H9 (cell line): ENCODE data around the gene EXOC6. TPM values are rescaled to one million over a fixed set of nuclear protein-coding genes. Genes with fewer than 3 reads are reported as not detected.
A peak's percentile ranks its signal among the peaks of the same experiment; 100 is the strongest.

Experiments used
- DNase-seq: peaks from one replicate; pipeline ENCODE4 v3.0.0-alpha.2; 2017
- H2AFZ ChIP-seq: one replicate; pipeline ENCODE4 v1.6.1; 2013; ENCODE audit warnings: mild to moderate bottlenecking, low read length, control low read depth, moderate library complexity
- H2AK5ac ChIP-seq: 2 replicates; pipeline ENCODE4 v1.6.1; 2013; ENCODE audit warnings: low read length, control low read depth, mixed read lengths; ENCODE audit not compliant: insufficient read length
- H2BK120ac ChIP-seq: one replicate; pipeline ENCODE4 v1.6.1; 2013; ENCODE audit warnings: low read depth, mild to moderate bottlenecking, low read length, control low read depth, inconsistent platforms; ENCODE audit not compliant: poor library complexity, severe bottlenecking
- H2BK12ac ChIP-seq: 2 replicates; pipeline ENCODE4 v1.6.1; 2013; ENCODE audit warnings: low read length, control low read depth, mixed read lengths, low read depth; ENCODE audit not compliant: insufficient read length
- H2BK15ac ChIP-seq: 2 replicates; pipeline ENCODE4 v1.6.1; 2013; ENCODE audit warnings: low read depth, low read length, control low read depth
- H2BK20ac ChIP-seq: one replicate; pipeline ENCODE4 v1.6.1; 2013; ENCODE audit warnings: low read depth, mild to moderate bottlenecking, low read length, control low read depth, inconsistent platforms; ENCODE audit not compliant: poor library complexity, severe bottlenecking
- H2BK5ac ChIP-seq: 2 replicates; pipeline ENCODE4 v1.6.1; 2013; ENCODE audit warnings: low read length, control low read depth, mixed read lengths; ENCODE audit not compliant: insufficient read length
- H3K14ac ChIP-seq: 2 replicates; pipeline ENCODE4 v1.6.1; 2013; ENCODE audit warnings: low read length, control low read depth; ENCODE audit not compliant: insufficient read depth
- H3K18ac ChIP-seq: 2 replicates; pipeline ENCODE4 v1.6.1; 2013; ENCODE audit warnings: low read depth, mild to moderate bottlenecking, mixed read lengths, low read length, control low read depth; ENCODE audit not compliant: insufficient read length
- H3K23ac ChIP-seq: 2 replicates; pipeline ENCODE4 v1.6.1; 2013; ENCODE audit warnings: low read length, control low read depth, mixed read lengths, low read depth; ENCODE audit not compliant: insufficient read length
- H3K23me2 ChIP-seq: 2 replicates; pipeline ENCODE4 v1.6.1; 2013; ENCODE audit warnings: low read depth, mild to moderate bottlenecking, mixed read lengths, low read length, control low read depth; ENCODE audit not compliant: insufficient read length, poor library complexity, severe bottlenecking
- H3K27ac ChIP-seq: 2 replicates; pipeline ENCODE4 v1.5.1; 2013; ENCODE audit warnings: low read length, control low read depth, mixed read lengths, low read depth; ENCODE audit not compliant: insufficient read length
- H3K27me3 ChIP-seq: 2 replicates; pipeline ENCODE4 v1.6.1; 2013; ENCODE audit warnings: low read length, control low read depth, inconsistent platforms; ENCODE audit not compliant: insufficient read depth
- H3K4ac ChIP-seq: 2 replicates; pipeline ENCODE4 v1.6.1; 2013; ENCODE audit warnings: low read depth, mild to moderate bottlenecking, control low read depth, inconsistent platforms, low read length, moderate library complexity
- H3K4me1 ChIP-seq: 2 replicates; pipeline ENCODE4 v1.6.1; 2013; ENCODE audit warnings: low read length, control low read depth, inconsistent platforms; ENCODE audit not compliant: insufficient read depth
- H3K4me2 ChIP-seq: 2 replicates; pipeline ENCODE4 v1.6.1; 2013; ENCODE audit warnings: low read length, control low read depth, mixed read lengths; ENCODE audit not compliant: insufficient read length, insufficient read depth
- H3K56ac ChIP-seq: 2 replicates; pipeline ENCODE4 v1.6.1; 2013; ENCODE audit warnings: low read depth, mild to moderate bottlenecking, mixed read lengths, low read length, control low read depth; ENCODE audit not compliant: insufficient read length
- H3K79me1 ChIP-seq: 2 replicates; pipeline ENCODE4 v1.6.1; 2013; ENCODE audit warnings: low read depth, mild to moderate bottlenecking, moderate library complexity, low read length, control low read depth, inconsistent platforms; ENCODE audit not compliant: insufficient read depth, poor library complexity, severe bottlenecking
- H3K79me2 ChIP-seq: 2 replicates; pipeline ENCODE4 v1.6.1; 2013; ENCODE audit warnings: low read length, control low read depth, inconsistent platforms; ENCODE audit not compliant: insufficient read depth
- H3K9ac ChIP-seq: 2 replicates; pipeline ENCODE4 v1.6.1; 2013; ENCODE audit warnings: low read length, control low read depth, mixed read lengths; ENCODE audit not compliant: insufficient read length; ENCODE audit errors: extremely low read depth
- H3K9me3 ChIP-seq: one replicate; pipeline ENCODE4 v1.6.1; 2013; ENCODE audit warnings: low read depth, low read length, inconsistent platforms; ENCODE audit not compliant: control insufficient read depth
- H3T11ph ChIP-seq: one replicate; pipeline ENCODE4 v1.6.1; 2013; ENCODE audit warnings: mild to moderate bottlenecking, low read length, control low read depth, inconsistent platforms
- H4K20me1 ChIP-seq: one replicate; pipeline ENCODE4 v1.6.1; 2013; ENCODE audit not compliant: control insufficient read depth, insufficient read length, insufficient read depth
- H4K5ac ChIP-seq: 2 replicates; pipeline ENCODE4 v1.6.1; 2013; ENCODE audit warnings: low read depth, mild to moderate bottlenecking, mixed read lengths, low read length, control low read depth; ENCODE audit not compliant: insufficient read length
- H4K8ac ChIP-seq: replicated peaks from 2 replicates; pipeline ENCODE4 v1.6.1; 2013; ENCODE audit warnings: low read length, control low read depth, mixed read lengths, low read depth; ENCODE audit not compliant: insufficient read length
- H4K91ac ChIP-seq: 2 replicates; pipeline ENCODE4 v1.6.1; 2013; ENCODE audit warnings: low read depth, mild to moderate bottlenecking, moderate library complexity, mixed read lengths, low read length, control low read depth; ENCODE audit not compliant: insufficient read length
- H3K27ac Mint-ChIP-seq, 3 experiments: 2 replicates in 2 of 3; 3 replicates in 1 of 3; pipeline ENCODE4 v1.8.0; 2020 to 2021; ENCODE audit warnings: mixed read lengths in 3 of 3, mild to moderate bottlenecking in 1 of 3, moderate library complexity in 1 of 3
- H3K27me3 Mint-ChIP-seq: 2 replicates; pipeline ENCODE4 v1.8.0; 2021; ENCODE audit warnings: low read depth, mild to moderate bottlenecking, moderate library complexity, mixed read lengths
- H3K36me3 Mint-ChIP-seq, 3 experiments: 2 replicates in 2 of 3; 3 replicates in 1 of 3; pipeline ENCODE4 v1.8.0; 2020 to 2021; ENCODE audit warnings: low read depth in 3 of 3, mixed read lengths in 3 of 3; ENCODE audit not compliant: insufficient read depth in 1 of 3
- H3K4me1 Mint-ChIP-seq, 2 experiments: 2 replicates each; pipeline ENCODE4 v1.8.0; 2020; ENCODE audit warnings: mixed read lengths in 2 of 2
- H3K4me3 Mint-ChIP-seq, 2 experiments: 2 replicates in 1 of 2; 3 replicates in 1 of 2; pipeline ENCODE4 v1.8.0; 2020 to 2021; ENCODE audit warnings: mild to moderate bottlenecking in 2 of 2, mixed read lengths in 2 of 2, moderate library complexity in 1 of 2
- H3K9me3 Mint-ChIP-seq, 2 experiments: 2 replicates in 1 of 2; 3 replicates in 1 of 2; pipeline ENCODE4 v1.8.0; 2020; ENCODE audit warnings: mild to moderate bottlenecking in 2 of 2, mixed read lengths in 2 of 2, moderate library complexity in 1 of 2
- CTCF ChIP-seq: fragments of 200-600 bp; sonication (generic); conservative IDR thresholded peaks from 3 replicates; pipeline ENCODE4 v1.8.0; 2021; ENCODE audit warnings: antibody characterized with exemption, mild to moderate bottlenecking
- WGBS: extraction: QIAGEN DNeasy Blood & Tissue Kit; methylation state at CpG from one replicate; pipeline ENCODE4 v1.1.7; 2013; ENCODE audit warnings: missing lambda C conversion rate, low lambda C conversion rate, mixed read lengths; ENCODE audit not compliant: insufficient read length; ENCODE audit errors: extremely low coverage; 5-methylcytosine and 5-hydroxymethylcytosine counted together
- total RNA-seq: library from RNA; stranded (reverse); gene quantifications from 2 replicates; pipeline ENCODE4 v1.2.1, GENCODE V29; 2021

EXOC6 gene
- total RNA-seq, 1 experiment from 2014 or later: 9.0 TPM

DNA sequence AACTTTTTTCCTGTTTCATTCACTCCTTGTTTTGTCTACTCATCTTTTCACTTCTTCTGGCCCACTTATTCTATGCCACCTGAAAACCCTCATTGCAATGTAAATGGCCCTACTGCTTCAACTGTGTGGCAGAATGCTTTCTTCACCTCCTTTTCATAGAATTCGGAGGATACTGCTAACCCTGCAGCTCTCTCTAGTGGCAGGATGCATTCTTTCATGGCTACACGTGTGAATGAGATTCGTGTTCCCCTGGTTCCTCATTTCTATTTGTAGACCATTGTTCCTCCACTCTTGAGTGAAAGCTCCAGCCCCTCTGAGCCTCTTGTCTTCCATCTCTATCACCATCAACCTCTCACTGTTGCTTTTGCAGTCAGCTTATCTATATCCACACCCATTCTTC lies 191.4 kb downstream of the EXOC6 start:
- H3K56ac ChIP-seq: no peak overlapping the region
- no peaks in the 10 kb centered on the region for H3K27me3 Mint-ChIP-seq
- no peaks in the 10 kb centered on the region for H3K79me2 ChIP-seq
- no peak overlapping the region for H3K9ac ChIP-seq
- H3K27ac ChIP-seq: no peak overlapping the region
- H3K9me3 ChIP-seq: no peaks in the 10 kb centered on the region
- DNase-seq: peak; percentile 58
- no peaks in the 10 kb centered on the region for H3K27me3 ChIP-seq
- H4K8ac ChIP-seq: no peak overlapping the region
- no peak overlapping the region for H2BK12ac ChIP-seq
- H3T11ph ChIP-seq: no peak overlapping the region
- H2BK15ac ChIP-seq: no peak overlapping the region
- no peaks in the 10 kb centered on the region for H3K23me2 ChIP-seq
- no peak overlapping the region for H3K14ac ChIP-seq
- peaks cover 18 to 21% of the 10 kb centered on the region in 2 experiments for H3K4me1 Mint-ChIP-seq
- H4K5ac ChIP-seq: no peak overlapping the region
- no peaks in the 10 kb centered on the region for H3K79me1 ChIP-seq
- H2BK20ac ChIP-seq: no peak overlapping the region
- H3K36me3 Mint-ChIP-seq: no peaks in the 10 kb centered on the region
- H3K27ac Mint-ChIP-seq: peak overlapping the region in 2 of 3 experiments; percentile 4 to 10; a peak in 3 of 7 replicates
- H3K18ac ChIP-seq: no peak overlapping the region
- no peak overlapping the region for H3K4ac ChIP-seq
- no peak overlapping the region for H4K91ac ChIP-seq
- peaks cover 3% of the 10 kb centered on the region; the same call in 1 of the 2 replicates for H3K4me1 ChIP-seq
- H2AK5ac ChIP-seq: no peak overlapping the region
- no peak overlapping the region for H2AFZ ChIP-seq
- no peak overlapping the region for H2BK5ac ChIP-seq
- no peaks in the 10 kb centered on the region for H4K20me1 ChIP-seq
- no peak overlapping the region for H3K4me3 Mint-ChIP-seq
- H3K23ac ChIP-seq: no peak overlapping the region
- H3K9me3 Mint-ChIP-seq: no peaks in the 10 kb centered on the region
- no CpG with 5 or more reads among the region's 3 CpGs for WGBS
- peak; percentile 73 for TF ChIP-seq CTCF
- no peak overlapping the region for H3K4me2 ChIP-seq
- no peak overlapping the region for H2BK120ac ChIP-seq
